NCI-H524 treated with DMSO at 0.1 percent for 48 hours (cell line): Measurements from ENCODE around the gene RASAL1.
"Not testable (repeated sequence)": the region's sequence is repeated elsewhere in the genome, so short reads cannot be mapped to it uniquely, and the experiment has no call there.

Experiments
- DNase-seq: peaks from one replicate; lab custom pipeline; 2025; lab: John Stamatoyannopoulos, UW

The RASAL1 gene

DNA sequence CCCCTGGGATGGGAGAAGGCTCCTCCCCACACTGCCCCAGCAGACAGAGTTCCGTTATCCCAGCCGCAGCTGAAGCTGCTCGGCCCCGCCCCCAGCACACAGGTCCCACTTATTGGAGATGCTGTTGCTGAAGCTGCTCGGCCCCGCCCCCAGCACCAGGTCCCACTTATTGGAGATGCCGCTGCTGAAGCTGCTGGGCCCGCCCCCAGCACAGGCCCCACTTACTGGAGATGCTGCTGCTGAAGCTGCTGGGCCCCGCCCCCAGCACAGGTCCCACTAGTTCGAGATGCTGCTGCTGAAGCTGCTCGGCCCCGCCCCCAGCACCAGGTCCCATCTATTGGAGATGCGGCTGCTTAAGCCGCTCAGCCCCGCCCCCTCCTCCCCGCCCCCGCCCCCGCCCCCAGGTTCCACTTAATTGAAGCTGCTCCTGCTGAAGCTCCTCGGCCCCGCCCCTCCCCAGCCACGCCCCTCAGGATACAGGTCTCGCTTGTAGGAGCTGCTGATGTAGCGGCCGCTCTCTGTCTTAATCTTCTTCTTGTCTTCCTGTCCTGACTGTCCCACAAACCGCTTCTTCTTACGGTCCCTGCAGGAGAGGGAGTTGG lies 26.0 kb upstream of the RASAL1 start:
- DNase-seq: peak; percentile 7

DNA sequence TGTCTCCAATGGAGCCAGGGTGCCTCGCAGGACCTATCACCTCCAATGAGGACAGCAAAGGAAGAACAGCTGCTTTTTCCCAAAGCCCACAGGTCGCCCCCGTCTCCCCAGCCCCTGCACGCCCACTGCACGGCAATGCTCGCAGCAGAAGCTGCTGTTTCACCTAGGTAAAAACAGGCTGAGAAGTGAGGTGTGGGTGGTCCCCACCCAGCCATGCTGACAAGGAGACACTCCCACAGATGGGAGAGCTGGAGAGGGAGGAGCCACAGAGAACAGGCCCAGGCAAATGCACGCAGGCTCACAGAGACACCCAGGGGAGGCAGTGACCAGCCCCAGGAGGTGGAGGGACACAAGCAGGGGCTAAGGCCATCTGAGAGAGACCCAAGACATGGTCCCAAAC lies 24.4 kb upstream of the RASAL1 start:
- no peak for DNase-seq

- no peak for DNase-seq
These were observed 23.1 kb upstream of the RASAL1 start for GRCh38 chr12:113158439-113159203.

DNA sequence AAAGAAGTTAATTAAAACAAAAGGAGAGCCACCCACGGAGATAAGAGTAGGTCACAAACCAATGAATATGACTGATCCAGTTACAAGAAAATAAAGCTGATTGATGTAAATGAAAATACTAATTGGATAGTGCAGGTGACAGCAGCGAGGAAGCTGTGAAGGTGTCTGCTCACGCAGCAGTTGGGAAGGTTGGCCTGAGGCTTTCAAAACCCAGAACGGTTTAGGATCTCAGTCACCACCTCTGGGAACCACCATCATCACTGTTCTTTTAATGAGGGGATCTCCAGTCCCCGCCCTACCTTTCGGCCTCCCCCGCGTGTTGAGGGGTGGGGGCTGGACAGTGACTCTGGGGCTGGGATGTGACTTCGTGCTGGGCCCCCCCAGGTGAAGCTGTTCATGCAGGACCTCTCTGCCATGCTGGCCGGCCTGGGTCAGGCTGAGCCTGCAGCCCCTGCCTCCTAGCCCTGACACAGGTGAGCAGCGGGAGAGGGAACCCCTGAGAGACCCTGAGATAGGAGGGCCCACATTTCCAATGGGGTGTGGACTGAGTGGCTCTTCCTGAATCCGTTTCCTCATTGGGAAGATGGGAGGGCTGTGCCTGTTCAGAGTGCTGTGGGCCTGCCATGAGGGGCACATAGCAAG lies 21.8 kb upstream of the RASAL1 start:
- DNase-seq: no peak

GRCh38 chr12:113155646-113156045 lies 20.1 kb upstream of the RASAL1 start:
- DNase-seq: no peak

DNA sequence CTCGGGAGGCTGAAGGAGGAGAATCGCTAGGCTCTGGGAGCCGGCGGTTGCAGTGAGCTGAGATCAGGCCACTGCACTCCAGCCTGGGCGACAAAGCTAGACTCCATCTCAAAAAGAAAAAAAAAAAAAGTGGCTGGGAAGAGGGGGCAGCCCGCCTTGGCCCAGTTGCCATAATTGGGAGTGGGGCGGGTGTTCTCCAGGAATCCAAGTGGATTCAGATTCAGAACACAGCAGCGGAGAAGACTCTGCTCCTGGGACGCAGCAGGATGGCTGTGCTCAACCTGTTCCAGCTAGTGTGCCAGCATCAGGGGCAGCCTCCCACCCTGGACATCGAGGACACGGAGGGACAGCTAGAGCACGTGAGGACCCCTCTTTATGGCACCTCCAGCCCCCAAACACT lies 19.5 kb upstream of the RASAL1 start:
- DNase-seq: no peak

DNA sequence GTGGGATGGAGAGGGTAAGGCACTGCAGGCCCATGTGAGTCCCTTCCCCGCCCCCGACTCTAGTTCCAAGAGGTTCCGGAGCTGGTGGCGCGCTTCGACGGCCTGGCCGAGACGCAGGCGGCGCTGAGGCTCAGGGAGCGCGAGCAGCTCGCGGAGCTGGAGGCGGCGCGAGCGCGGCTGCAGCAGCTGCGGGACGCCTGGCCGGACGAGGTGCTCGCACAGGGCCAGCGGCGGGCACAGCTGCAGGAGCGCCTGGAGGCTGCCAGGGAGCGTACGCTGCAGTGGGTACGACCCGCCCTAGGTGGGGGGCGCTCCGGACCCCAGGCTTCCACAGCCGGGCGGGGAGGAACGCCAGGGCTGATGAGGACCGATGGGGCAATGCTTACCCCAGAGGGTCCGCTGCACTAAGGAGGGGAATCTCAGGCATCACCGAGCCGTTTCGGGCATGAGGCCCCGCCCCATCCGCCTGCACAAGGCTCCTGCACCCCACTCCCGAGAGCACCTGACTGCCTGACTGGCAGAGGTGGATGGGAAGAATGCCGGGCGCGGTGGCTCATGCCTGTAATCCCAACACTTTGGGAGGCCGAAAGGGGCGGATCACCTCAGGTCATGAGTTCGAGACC lies 18.9 kb upstream of the RASAL1 start:
- no peak for DNase-seq

- no peak for DNase-seq
These were observed 17.6 kb upstream of the RASAL1 start for GRCh38 chr12:113152835-113153814.

DNA sequence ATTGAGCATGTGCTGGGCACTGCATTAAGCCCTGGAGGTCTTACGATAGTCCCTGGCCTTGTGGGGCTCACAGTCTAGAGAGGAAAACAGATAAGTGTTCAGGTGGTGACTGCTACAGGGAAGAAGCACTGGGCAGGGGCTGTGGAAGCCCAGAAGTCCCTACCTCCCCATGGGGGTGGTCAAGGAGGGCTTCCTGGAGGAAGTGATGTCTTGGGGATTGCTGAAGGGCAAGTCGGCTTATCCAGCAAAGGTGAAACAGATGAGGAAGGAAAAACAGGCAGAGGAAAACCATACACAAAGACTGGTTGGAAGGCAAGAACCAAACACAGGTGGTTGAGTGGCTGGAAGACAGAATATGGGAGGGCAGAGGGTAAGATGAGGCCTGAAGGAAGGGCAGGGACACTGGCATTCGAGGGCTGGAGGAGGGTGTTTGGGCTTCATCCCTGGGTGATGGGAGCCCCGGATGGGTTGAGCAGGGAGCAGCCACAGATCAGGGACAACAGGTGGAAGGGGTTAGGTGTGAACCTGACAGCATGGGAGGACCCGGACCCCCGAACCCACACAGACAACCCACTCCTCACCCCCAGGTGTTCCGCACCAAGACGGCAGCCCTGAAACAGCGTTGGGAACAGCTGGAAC lies 16.8 kb upstream of the RASAL1 start:
- no peak for DNase-seq

GRCh38 chr12:113151655-113152054 lies 16.1 kb upstream of the RASAL1 start:
- DNase-seq: no peak

DNA sequence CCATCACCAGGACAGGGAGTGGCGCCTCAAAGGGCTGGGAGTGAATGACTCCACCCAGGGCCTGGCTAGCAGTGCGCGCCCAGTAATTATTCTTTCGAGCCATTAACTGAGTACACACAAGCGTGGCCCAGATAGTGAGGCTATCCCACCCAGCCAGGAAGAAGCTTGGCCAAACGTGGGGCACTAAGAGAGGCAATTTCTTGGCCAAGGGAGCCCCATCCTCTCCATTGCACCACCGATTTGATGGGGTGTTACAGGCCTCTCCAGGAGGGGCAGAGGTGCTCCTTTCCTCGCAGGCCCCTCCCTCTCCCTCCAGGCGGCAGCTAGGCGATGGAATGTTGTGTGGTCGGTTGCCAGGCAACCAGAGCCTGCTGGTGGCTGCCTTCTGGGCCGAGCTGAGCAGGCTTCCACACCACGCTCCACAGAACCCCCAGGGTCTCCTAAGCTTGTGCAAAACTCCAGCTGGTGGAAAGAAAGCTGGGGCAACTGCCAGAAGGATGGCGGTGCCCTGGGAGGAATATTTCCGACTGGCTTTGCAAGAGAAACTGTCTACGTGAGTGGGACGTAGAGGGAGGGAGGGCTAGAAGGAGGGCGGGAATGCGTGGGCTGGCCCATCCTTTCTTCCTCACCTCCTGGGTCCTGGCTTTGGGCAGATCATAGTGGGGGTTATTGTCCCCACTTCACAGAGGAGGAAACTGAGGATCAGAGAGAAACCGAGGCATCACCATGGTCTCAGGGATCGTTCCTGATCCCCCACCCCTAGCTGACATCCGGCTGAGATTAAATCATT lies 14.0 kb upstream of the RASAL1 start, which contains the start of gene CFAP73:
Gene CFAP73, plus strand, starts transcription at position 364 of the 790 bp plus-strand sequence. Its CDS starts 134 bp downstream, at position 498.
- peak; percentile 43 for DNase-seq

DNA sequence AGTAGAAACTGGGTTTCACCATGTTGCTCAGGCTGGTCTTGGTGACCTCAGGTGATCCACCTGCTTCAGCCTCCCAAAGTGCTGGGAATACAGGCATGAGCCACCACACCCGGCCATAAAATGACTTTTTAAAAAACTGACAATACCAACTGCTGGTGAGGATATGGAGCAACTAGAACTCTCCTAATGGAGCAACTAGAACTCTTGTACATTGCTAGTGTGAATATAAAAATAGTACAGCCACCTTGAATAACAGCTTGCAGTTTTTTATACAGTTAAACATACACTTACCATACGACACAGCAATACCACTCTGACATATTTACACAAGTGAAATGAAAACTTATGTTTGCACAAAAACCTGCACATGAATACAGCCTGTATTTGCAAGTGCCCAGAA lies 11.4 kb upstream of the RASAL1 start:
- no peak for DNase-seq

DNA sequence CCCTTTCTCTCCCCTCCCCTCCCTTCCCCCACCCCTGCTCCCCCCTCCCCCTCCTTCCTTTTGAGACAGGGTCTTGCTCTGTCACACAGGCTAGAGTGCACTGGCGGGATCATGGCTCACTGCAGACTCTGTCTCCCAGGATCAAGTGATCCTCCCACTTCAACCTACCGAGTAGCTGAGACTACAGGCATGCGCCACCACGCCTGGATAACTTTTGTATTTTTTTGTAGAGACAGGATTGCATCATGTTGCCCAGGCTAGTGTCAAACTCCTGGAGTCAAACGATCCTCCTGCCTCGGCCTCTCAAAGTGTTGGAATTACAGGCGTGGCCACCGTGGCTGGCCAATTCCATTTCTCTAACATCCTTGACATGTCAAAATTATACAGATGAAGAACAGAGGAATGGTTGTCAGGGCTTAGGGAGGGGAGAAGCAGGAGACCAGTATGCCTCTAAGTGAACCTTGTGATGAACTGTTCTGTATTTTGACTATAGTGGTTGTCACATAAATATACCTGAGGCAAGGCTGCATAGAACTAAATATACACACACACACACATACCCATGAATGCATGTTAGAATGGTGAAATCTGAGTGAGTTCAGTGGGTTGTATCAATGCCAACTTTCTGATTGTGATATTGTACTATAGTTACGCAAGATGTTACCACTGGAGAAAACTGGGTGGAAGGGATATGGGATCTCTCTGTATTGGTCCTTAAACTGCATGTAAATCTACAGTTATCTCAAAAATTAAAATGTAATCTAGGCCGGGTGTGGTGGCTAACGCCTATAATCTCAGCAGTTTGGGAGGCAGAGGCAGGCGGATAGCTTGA lies 10.4 kb upstream of the RASAL1 start:
- no peak for DNase-seq

GRCh38 chr12:113144806-113145205 lies 9.2 kb upstream of the RASAL1 start:
- DNase-seq: no peak

DNA sequence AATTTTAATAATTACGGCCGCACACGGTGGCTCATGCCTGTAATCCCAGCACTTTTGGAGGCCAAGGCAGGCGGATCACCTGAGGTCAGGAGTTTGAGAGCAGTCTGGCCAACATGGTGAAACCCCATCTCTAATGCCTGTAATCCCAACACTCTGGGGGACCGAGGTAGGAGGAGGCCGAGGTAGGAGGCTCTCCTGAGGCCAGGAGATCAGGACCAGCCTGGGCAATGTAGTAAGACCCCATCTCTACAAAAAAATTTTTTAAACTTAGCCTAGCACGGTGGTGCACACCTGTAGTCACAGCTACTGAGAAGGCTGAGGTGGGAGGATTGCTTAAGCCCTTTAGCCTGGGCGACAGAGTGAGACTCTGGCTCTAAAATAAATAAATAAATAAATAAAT lies 8.4 kb upstream of the RASAL1 start:
- no peak for DNase-seq

- no peak for DNase-seq
These were observed 7.3 kb upstream of the RASAL1 start for GRCh38 chr12:113142886-113143332.

- no peak for DNase-seq
These were observed 6.8 kb upstream of the RASAL1 start for GRCh38 chr12:113142173-113142885.

DNA sequence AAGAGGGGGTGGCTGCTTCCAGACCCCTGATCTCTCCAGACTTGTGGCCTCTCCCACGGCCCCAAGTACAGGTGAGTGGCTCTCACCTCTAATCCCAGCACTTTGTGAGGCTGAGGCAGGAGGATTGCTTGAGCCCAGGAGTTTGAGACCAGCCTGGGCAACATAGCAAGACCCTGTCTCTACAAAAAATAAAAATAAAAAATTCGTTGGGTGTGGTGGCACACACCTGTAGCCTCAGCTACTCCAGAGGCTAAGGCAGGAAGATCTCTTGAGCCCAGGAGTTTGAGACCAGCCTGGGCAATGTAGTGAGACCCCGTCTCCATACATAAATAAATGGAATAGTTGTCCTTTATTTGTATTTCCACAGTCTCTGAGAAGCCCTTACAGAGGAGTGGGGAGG lies 6.2 kb upstream of the RASAL1 start:
- not testable (repeated sequence) for DNase-seq

- no peak for DNase-seq
These were observed 5.1 kb upstream of the RASAL1 start for GRCh38 chr12:113140706-113141105.
